ENCODE results near the gene SF3B3. TPM values are rescaled to one million over a fixed set of nuclear protein-coding genes. Genes with fewer than 3 reads are reported as not detected.
A peak's percentile ranks its signal among the peaks of the same experiment; 100 is the strongest.

SF3B3 gene
- total and polyA plus RNA-seq, 10 of the 15 experiments (the other 5 are each of a cell fraction or from before 2014, with no cell fraction given), result 134 to 453 (median 215) TPM

- Histone ChIP-seq H2AFZ (ENCODE audit: control insufficient read depth, low read depth, low read length) (peak within 1 kb of the TSS; percentile 66), H3K27me3 (replicated peaks in 1 of 2; ENCODE audit: control insufficient read depth in 2 of 2, insufficient read depth in 2 of 2, low read length in 1 of 2) (no peaks in the 10 kb centered on the region), H4K20me1 (ENCODE audit: control insufficient read depth, insufficient read depth) (peaks cover 3% of the 10 kb centered on the region; the same call in 1 of the 2 replicates), H3K4me2 (ENCODE audit: control insufficient read depth, insufficient read depth) (peak within 1 kb of the TSS; percentile 92), H3K79me2 (ENCODE audit: control insufficient read depth, insufficient read depth, low read length) (peaks cover 75% of the 10 kb centered on the region), H3K9me3 (replicated peaks; ENCODE audit: control insufficient read depth, insufficient read depth, low read length) (no peaks in the 10 kb centered on the region), H3K27ac (ENCODE audit: control insufficient read depth, insufficient read depth) (peak within 1 kb of the TSS; percentile 99), H3K4me1 (ENCODE audit: control insufficient read depth, insufficient read depth, low read length) (peaks cover 14% of the 10 kb centered on the region), H3K36me3 (ENCODE audit: control insufficient read depth in 2 of 2, insufficient read depth in 2 of 2, low read length in 1 of 2) (peaks cover 0 to 10% of the 10 kb centered on the region in 2 experiments; a peak in 1 of 4 replicates), H3K9ac (ENCODE audit: control insufficient read depth, insufficient read depth, low read length) (peak within 1 kb of the TSS; percentile 97), H3K4me3 (peak within 1 kb of the TSS; percentile 86)
- SMC1A ChIA-PET (ENCODE audit: uncharacterized antibody, unreplicated experiment), result interaction anchor here (0.5 to 4.7 kb wide), 9 partner anchors 9 to 223 kb away, joined by 3 to 22 read pairs (median 3); no protein-coding TSS in a partner anchor
- intact Hi-C loops (cut with micrococcal nuclease; ENCODE audit: unreplicated experiment), result loop anchor here (1.0 to 5.0 kb wide), 4 partner anchors 46 to 236 kb away; partner anchors contain the start of genes AARS1 and ST3GAL2
- CTCF ChIA-PET, result interaction anchor here (0.6 to 3.1 kb wide), 6 partner anchors 14 to 154 kb away, joined by 3 to 8 read pairs (median 4); no protein-coding TSS in a partner anchor
- RAD21 ChIA-PET (ENCODE audit: unreplicated experiment), result interaction anchor here (0.9 to 4.1 kb wide), 6 partner anchors 14 to 142 kb away, joined by 3 to 25 read pairs (median 4); no protein-coding TSS in a partner anchor
- POLR2A ChIA-PET, result interaction anchor here (0.6 to 3.2 kb wide), 8 partner anchors 10 to 115 kb away, joined by 3 to 14 read pairs (median 4); no protein-coding TSS in a partner anchor
- no peak for FAIRE-seq
- DNase-seq (ENCODE audit: low read depth, low spot score), result peak; percentile 58
- in situ Hi-C loops (cut with MboI), result no loop called here
- peak; percentile 67 for ATAC-seq
- BruUV-seq (replicated peaks), result TSS peak; percentile 95
- under 1% methylated on average over 36 of the region's 36 CpGs for WGBS (ENCODE audit: insufficient coverage, insufficient replicate concordance, low lambda C conversion rate, missing lambda C conversion rate)
- TF ChIP-seq FOXM1 (IDR thresholded peaks at IDR 0.05; ENCODE audit: low read depth, low read length) (no peak), TAF1 (IDR thresholded peaks at IDR 0.05; ENCODE audit: borderline replicate concordance, low read depth, low read length) (no peak; the same call in 1 of the 2 replicates), ZNF217 (IDR thresholded peaks at IDR 0.05) (no peak), HDGF (IDR thresholded peaks at IDR 0.05) (no peak), NFIC (IDR thresholded peaks at IDR 0.05; ENCODE audit: low read depth, low read length) (no peak), HCFC1 (IDR thresholded peaks at IDR 0.05; ENCODE audit: low read length) (no peak; the same call in 1 of the 2 replicates), NR2C2 (IDR thresholded peaks at IDR 0.05; ENCODE audit: borderline replicate concordance, control insufficient read depth, insufficient read length, low read depth) (no peak), ASH2L (IDR thresholded peaks at IDR 0.05; ENCODE audit: borderline replicate concordance, low read depth) (no peak), MEF2B (IDR thresholded peaks at IDR 0.05; ENCODE audit: partially characterized antibody, poor library complexity, severe bottlenecking) (peak; percentile 32), ZNF207 (IDR thresholded peaks at IDR 0.05; ENCODE audit: borderline replicate concordance) (no peak; the same call in 1 of the 2 replicates), MLLT1 (IDR thresholded peaks at IDR 0.05) (no peak), YBX1 (IDR thresholded peaks at IDR 0.05) (no peak), POLR2A (IDR thresholded peaks at IDR 0.05; ENCODE audit: low read depth, low read length) (peak; percentile 93), CEBPB (IDR thresholded peaks at IDR 0.05; ENCODE audit: borderline replicate concordance in 1 of 2, low read depth in 2 of 2, low read length in 2 of 2) (no peak), FOXK2 (IDR thresholded peaks at IDR 0.05) (no peak), KLF5 (IDR thresholded peaks at IDR 0.05; ENCODE audit: partially characterized antibody) (no peak)
- TF ChIP-seq, protein P1, sequence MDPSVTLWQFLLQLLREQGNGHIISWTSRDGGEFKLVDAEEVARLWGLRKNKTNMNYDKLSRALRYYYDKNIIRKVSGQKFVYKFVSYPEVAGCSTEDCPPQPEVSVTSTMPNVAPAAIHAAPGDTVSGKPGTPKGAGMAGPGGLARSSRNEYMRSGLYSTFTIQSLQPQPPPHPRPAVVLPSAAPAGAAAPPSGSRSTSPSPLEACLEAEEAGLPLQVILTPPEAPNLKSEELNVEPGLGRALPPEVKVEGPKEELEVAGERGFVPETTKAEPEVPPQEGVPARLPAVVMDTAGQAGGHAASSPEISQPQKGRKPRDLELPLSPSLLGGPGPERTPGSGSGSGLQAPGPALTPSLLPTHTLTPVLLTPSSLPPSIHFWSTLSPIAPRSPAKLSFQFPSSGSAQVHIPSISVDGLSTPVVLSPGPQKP (IDR thresholded peaks at IDR 0.05; ENCODE audit: low read depth, low read length), result peak; percentile 95
- TF ChIP-seq, protein P2, sequence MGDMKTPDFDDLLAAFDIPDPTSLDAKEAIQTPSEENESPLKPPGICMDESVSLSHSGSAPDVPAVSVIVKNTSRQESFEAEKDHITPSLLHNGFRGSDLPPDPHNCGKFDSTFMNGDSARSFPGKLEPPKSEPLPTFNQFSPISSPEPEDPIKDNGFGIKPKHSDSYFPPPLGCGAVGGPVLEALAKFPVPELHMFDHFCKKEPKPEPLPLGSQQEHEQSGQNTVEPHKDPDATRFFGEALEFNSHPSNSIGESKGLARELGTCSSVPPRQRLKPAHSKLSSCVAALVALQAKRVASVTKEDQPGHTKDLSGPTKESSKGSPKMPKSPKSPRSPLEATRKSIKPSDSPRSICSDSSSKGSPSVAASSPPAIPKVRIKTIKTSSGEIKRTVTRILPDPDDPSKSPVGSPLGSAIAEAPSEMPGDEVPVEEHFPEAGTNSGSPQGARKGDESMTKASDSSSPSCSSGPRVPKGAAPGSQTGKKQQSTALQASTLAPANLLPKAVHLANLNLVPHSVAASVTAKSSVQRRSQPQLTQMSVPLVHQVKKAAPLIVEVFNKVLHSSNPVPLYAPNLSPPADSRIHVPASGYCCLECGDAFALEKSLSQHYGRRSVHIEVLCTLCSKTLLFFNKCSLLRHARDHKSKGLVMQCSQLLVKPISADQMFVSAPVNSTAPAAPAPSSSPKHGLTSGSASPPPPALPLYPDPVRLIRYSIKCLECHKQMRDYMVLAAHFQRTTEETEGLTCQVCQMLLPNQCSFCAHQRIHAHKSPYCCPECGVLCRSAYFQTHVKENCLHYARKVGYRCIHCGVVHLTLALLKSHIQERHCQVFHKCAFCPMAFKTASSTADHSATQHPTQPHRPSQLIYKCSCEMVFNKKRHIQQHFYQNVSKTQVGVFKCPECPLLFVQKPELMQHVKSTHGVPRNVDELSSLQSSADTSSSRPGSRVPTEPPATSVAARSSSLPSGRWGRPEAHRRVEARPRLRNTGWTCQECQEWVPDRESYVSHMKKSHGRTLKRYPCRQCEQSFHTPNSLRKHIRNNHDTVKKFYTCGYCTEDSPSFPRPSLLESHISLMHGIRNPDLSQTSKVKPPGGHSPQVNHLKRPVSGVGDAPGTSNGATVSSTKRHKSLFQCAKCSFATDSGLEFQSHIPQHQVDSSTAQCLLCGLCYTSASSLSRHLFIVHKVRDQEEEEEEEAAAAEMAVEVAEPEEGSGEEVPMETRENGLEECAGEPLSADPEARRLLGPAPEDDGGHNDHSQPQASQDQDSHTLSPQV (IDR thresholded peaks at IDR 0.05), result peak; percentile 91
These were observed 407 bp upstream of the SF3B3 start, which contains the start of gene COG4 for GRCh38 chr16:70523076-70523742. Gene COG4, minus strand, starts transcription at chr16:70523554. Its CDS starts 11 bp downstream, at chr16:70523543.

Measured in GM12878 (cell line).